Stomach (tissue), 9 donors: ENCODE data around the gene DCXR. TPM values are rescaled to one million over a fixed set of nuclear protein-coding genes. Genes with fewer than 3 reads are reported as not detected.

Source experiments
- DNase-seq, 2 donors: peaks; one replicate each; pipeline versions ENCODE4 v3.0.0 to v3.0.0-alpha.2; 2013 to 2019
- H3K27ac ChIP-seq, 5 donors: fragments of 200-600 bp in 4 of 5; sonication (generic) in 4 of 5; one replicate each; pipeline ENCODE4 v1.5.1; 2013 to 2019; ENCODE audit warnings: mild to moderate bottlenecking in 1 of 5, moderate library complexity in 1 of 5
- H3K27me3 ChIP-seq, 3 donors: fragments of 200-600 bp; sonication (generic); one replicate each; pipeline ENCODE4 v1.5.1; 2017 to 2019; ENCODE audit warnings: mixed run types in 1 of 3
- H3K36me3 ChIP-seq, 4 donors: fragments of 200-600 bp; sonication (generic); 1 replicate in 3 of 4; 2 replicates in 1 of 4; pipeline ENCODE4 v1.5.1; 2016 to 2019
- H3K4me1 ChIP-seq, 4 donors: fragments of 200-600 bp; sonication (generic); one replicate each; pipeline ENCODE4 v1.5.1; 2016 to 2019
- H3K4me3 ChIP-seq, 4 donors: fragments of 200-600 bp; sonication (generic) in 3 of 4; one replicate each; pipeline ENCODE4 v1.5.1; 2016 to 2019; ENCODE audit warnings: mild to moderate bottlenecking in 1 of 4
- H3K9me3 ChIP-seq, 4 donors: fragments of 200-600 bp; sonication (generic); one replicate each; pipeline ENCODE4 v1.5.1; 2016 to 2019
- EP300 ChIP-seq: sonication (generic); formaldehyde crosslinking; IDR thresholded peaks from one replicate; pipeline ENCODE4 v1.6.1; 2017; ENCODE audit warnings: antibody characterized with exemption
- POLR2A ChIP-seq, 4 donors: fragments of 450-650 bp; IDR thresholded peaks; one replicate each; pipeline ENCODE4 v1.6.1; 2016; ENCODE audit warnings: antibody characterized with exemption in 4 of 4, control low read depth in 2 of 4, mild to moderate bottlenecking in 1 of 4, moderate library complexity in 1 of 4
- POLR2AphosphoS5 ChIP-seq, 3 donors: sonication (generic); formaldehyde crosslinking; IDR thresholded peaks; one replicate each; pipeline ENCODE4 v1.6.1; 2016; ENCODE audit warnings: antibody characterized with exemption in 3 of 3
- WGBS, 5 donors: extraction: QIAGEN DNeasy Blood & Tissue Kit in 3 of 5; methylation state at CpG; one replicate each; pipeline versions ENCODE4 v1.1.5 to v1.1.7; 2013 to 2018; 5-methylcytosine and 5-hydroxymethylcytosine counted together
- intact Hi-C: fragments of 100-400 bp; cut with DNase I; formaldehyde crosslinking; loops from one replicate; pipeline ENCODE4 v1.15.1; 2023; ENCODE audit warnings: low total_unique reads
- polyA plus RNA-seq, 3 donors: library from polyadenylated mRNA; stranded (reverse); fragments of 200-250 nt; gene quantifications; one replicate each; pipeline ENCODE4 v1.2.3, GENCODE V29; 2013
- total RNA-seq, 5 donors: library from RNA; depleted of rRNA; stranded (reverse); fragments of >200 nt; gene quantifications; one replicate each; pipeline versions ENCODE4 v1.1.0 to v1.2.3, GENCODE V29; 2014 to 2016
- TF ChIP-seq, protein P1 (sequence below), 7 experiments: fragments of 450-650 bp in 4 of 7; fragments of 200-600 bp in 3 of 7; sonication (generic) in 3 of 7; IDR thresholded peaks; one replicate each; pipeline ENCODE4 v1.5.1; 2016 to 2019; ENCODE audit warnings: antibody characterized with exemption in 7 of 7, control low read depth in 2 of 7, mild to moderate bottlenecking in 1 of 7
- donor health status: healthy with polysubstance abuse.
- donor health status: Bipolar disorder and iron deficiency.
- donor health status: healthy.

DCXR gene
- total and polyA plus RNA-seq, 8 donors = 11.1 to 461 (median 231) TPM

GRCh38 chr17:82063424-82064415 lies 26.2 kb upstream of the DCXR start:
- H3K4me3 ChIP-seq = peak overlapping the region in 3 of 4 donors; percentile 79 to 98 (median 98)
- peaks cover 25 to 36% (median 34%) of the 10 kb centered on the region in 4 donors for H3K4me1 ChIP-seq
- H3K9me3 ChIP-seq = no peaks in the 10 kb centered on the region
- peak overlapping the region in 3 of 5 donors; percentile 87 to 89 (median 89) for H3K27ac ChIP-seq
- no peak for DNase-seq
- 49 to 81% (median 66%) methylated on average over 3 to 20 of the region's 20 CpGs for WGBS, 5 donors
- no peaks in the 10 kb centered on the region for H3K27me3 ChIP-seq
- peaks cover 40 to 57% (median 55%) of the 10 kb centered on the region in 4 donors for H3K36me3 ChIP-seq
- intact Hi-C loops = no loop called here
- no peak for TF ChIP-seq POLR2A (IDR thresholded peaks at IDR 0.05)
- TF ChIP-seq, protein P1, sequence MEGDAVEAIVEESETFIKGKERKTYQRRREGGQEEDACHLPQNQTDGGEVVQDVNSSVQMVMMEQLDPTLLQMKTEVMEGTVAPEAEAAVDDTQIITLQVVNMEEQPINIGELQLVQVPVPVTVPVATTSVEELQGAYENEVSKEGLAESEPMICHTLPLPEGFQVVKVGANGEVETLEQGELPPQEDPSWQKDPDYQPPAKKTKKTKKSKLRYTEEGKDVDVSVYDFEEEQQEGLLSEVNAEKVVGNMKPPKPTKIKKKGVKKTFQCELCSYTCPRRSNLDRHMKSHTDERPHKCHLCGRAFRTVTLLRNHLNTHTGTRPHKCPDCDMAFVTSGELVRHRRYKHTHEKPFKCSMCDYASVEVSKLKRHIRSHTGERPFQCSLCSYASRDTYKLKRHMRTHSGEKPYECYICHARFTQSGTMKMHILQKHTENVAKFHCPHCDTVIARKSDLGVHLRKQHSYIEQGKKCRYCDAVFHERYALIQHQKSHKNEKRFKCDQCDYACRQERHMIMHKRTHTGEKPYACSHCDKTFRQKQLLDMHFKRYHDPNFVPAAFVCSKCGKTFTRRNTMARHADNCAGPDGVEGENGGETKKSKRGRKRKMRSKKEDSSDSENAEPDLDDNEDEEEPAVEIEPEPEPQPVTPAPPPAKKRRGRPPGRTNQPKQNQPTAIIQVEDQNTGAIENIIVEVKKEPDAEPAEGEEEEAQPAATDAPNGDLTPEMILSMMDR (IDR thresholded peaks at IDR 0.05) = no peak
- no peak for TF ChIP-seq POLR2AphosphoS5 (IDR thresholded peaks at IDR 0.05)
- TF ChIP-seq EP300 = no peak

GRCh38 chr17:82062984-82063368 lies 25.5 kb upstream of the DCXR start:
- TF ChIP-seq EP300 = no peak
- no peak for TF ChIP-seq POLR2AphosphoS5 (IDR thresholded peaks at IDR 0.05)
- TF ChIP-seq, protein P1 (IDR thresholded peaks at IDR 0.05) = no peak
- TF ChIP-seq POLR2A (IDR thresholded peaks at IDR 0.05) = no peak
- Histone ChIP-seq H3K4me3 (no peak overlapping the region), H3K9me3 (no peaks in the 10 kb centered on the region), H3K27me3 (no peaks in the 10 kb centered on the region), H3K27ac (no peak overlapping the region), H3K4me1 (peaks cover 25 to 36% (median 34%) of the 10 kb centered on the region in 4 donors), H3K36me3 (peaks cover 45 to 64% (median 63%) of the 10 kb centered on the region in 4 donors)
- 90 to 100% (median 93%) methylated on average over 2 to 9 of the region's 9 CpGs for whole genome bisulfite sequencing, 5 donors
- DNase-seq = no peak
- intact Hi-C loops = no loop called here

GRCh38 chr17:82062076-82062983 lies 24.8 kb upstream of the DCXR start:
- no peak for DNase-seq
- H3K36me3 ChIP-seq = peaks cover 52 to 71% (median 69%) of the 10 kb centered on the region in 4 donors
- H3K27me3 ChIP-seq = no peaks in the 10 kb centered on the region
- no peak overlapping the region for H3K4me3 ChIP-seq
- WGBS, 5 donors = 79 to 93% (median 86%) methylated on average over 6 to 24 of the region's 24 CpGs
- no peaks in the 10 kb centered on the region for H3K9me3 ChIP-seq
- no peak overlapping the region for H3K27ac ChIP-seq
- TF ChIP-seq EP300 (no peak), POLR2AphosphoS5 (IDR thresholded peaks at IDR 0.05) (no peak), POLR2A (IDR thresholded peaks at IDR 0.05) (no peak)
- TF ChIP-seq, protein P1 (IDR thresholded peaks at IDR 0.05) = no peak
- H3K4me1 ChIP-seq = peaks cover 25 to 36% (median 34%) of the 10 kb centered on the region in 4 donors
- intact Hi-C loops = no loop called here
